Activated CD4-positive, alpha-beta T cell treated with anti-CD3 and anti-CD28 coated beads for 36 hours (primary cell): ENCODE data around the gene FUT3. TPM values are rescaled to one million over a fixed set of nuclear protein-coding genes. Genes with fewer than 3 reads are reported as not detected.

Experiments
- ATAC-seq: fragments of 200-7000 bp; cut with Tn5 transposase; one replicate; pipeline ENCODE4 v1.10.0; 2021; ENCODE audit warnings: mild to moderate bottlenecking, moderate library complexity
- CTCF ChIA-PET: fragments of 350-600 bp; sonication (Branson Sonifier 250); formaldehyde crosslinking; loops from one replicate; lab custom pipeline; 2021; ENCODE audit warnings: antibody characterized with exemption; lab: Charles Lee
- POLR2A ChIA-PET: fragments of 350-600 bp; sonication (Branson Sonifier 250); formaldehyde crosslinking; loops from one replicate; lab custom pipeline; 2021; ENCODE audit warnings: antibody characterized with exemption, inconsistent platforms; lab: Charles Lee
- DNase-seq: peaks from one replicate; pipeline ENCODE4 v3.0.0-alpha.2; 2020
- H3K27ac Mint-ChIP-seq: one replicate; pipeline ENCODE4 v1.8.0; 2021; ENCODE audit warnings: mixed read lengths
- H3K27me3 Mint-ChIP-seq: one replicate; pipeline ENCODE4 v1.8.0; 2021; ENCODE audit warnings: mixed read lengths
- H3K36me3 Mint-ChIP-seq: one replicate; pipeline ENCODE4 v1.8.0; 2021; ENCODE audit warnings: low read depth, mixed read lengths
- H3K4me1 Mint-ChIP-seq: one replicate; pipeline ENCODE4 v1.8.0; 2021; ENCODE audit warnings: mixed read lengths
- H3K4me3 Mint-ChIP-seq: one replicate; pipeline ENCODE4 v1.8.0; 2021; ENCODE audit warnings: mild to moderate bottlenecking, moderate library complexity, mixed read lengths
- H3K9me3 Mint-ChIP-seq: one replicate; pipeline ENCODE4 v1.8.0; 2021; ENCODE audit warnings: low read depth, mixed read lengths
- intact Hi-C, 2 experiments: fragments of 100-400 bp; cut with DNase I in 1 of 2; cut with micrococcal nuclease in 1 of 2; formaldehyde crosslinking; loops; one replicate each; pipeline versions ENCODE4 v1.14.2 to v1.15.1; 2022 to 2024; cut with DNase I, micrococcal nuclease
- total RNA-seq, 2 experiments: library from RNA; stranded (reverse); gene quantifications; one replicate each; pipeline ENCODE4 v1.2.3, GENCODE V29; 2021

Gene FUT3
- total RNA-seq, 2 experiments from 2014 or later: not detected

DNA sequence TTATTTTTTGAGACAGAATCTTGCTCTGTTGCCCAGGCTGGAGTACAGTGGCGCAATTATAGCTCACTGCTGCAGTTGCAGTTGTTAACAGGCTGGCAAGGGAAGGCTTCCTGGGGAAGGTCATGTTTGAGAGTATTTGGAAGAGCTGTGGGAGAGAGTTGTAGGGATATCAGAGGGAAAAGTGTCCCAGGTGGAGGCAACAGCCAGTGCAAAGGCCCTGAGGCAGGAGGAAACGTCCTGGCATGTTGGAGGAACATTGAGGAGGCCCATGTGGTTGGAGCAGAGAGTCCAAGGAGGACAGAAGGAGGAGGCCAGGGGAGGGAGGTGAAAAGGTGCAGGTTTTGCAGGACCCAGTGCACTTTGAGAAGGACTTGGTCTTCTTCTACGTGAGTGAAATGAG is 58.1 kb downstream of the FUT3 start:
- no peak for DNase-seq
- peaks cover 13% of the 10 kb centered on the region for H3K36me3 Mint-ChIP-seq
- intact Hi-C loops: no loop called here
- H3K9me3 Mint-ChIP-seq: no peaks in the 10 kb centered on the region
- H3K4me3 Mint-ChIP-seq: no peak overlapping the region
- H3K27me3 Mint-ChIP-seq: no peaks in the 10 kb centered on the region
- no peak overlapping the region for H3K27ac Mint-ChIP-seq
- H3K4me1 Mint-ChIP-seq: peaks cover 13% of the 10 kb centered on the region
- POLR2A ChIA-PET: no interaction called here
- no peak for ATAC-seq
- CTCF ChIA-PET: interaction anchor here (0.7 to 3.8 kb wide), 6 partner anchors 11 to 102 kb away, joined by 3 to 37 read pairs (median 3); partner anchors contain the start of gene NRTN

Other genes with a start within 250 kb of the FUT3 start
- 10 to 100 TPM; 65.0 to 78.6 TPM for gene SAFB2, start 228.7 kb downstream of the FUT3 start, total RNA-seq
- gene SAFB, start 228.4 kb downstream of the FUT3 start, total RNA-seq: 100 to 1,000 TPM; 100 to 118 TPM
- 10 to 100 TPM; 50.9 to 52.1 TPM for gene MICOS13, start 170.9 kb downstream of the FUT3 start, total RNA-seq
- gene HSD11B1L, start 170.4 kb downstream of the FUT3 start, total RNA-seq: 1 to 10 TPM; 2.0 to 3.2 TPM
- gene RPL36, start 161.2 kb downstream of the FUT3 start, total RNA-seq: 1,000 to 10,000 TPM; 1,452 to 1,530 TPM
- gene LONP1, start 131.3 kb downstream of the FUT3 start, total RNA-seq: 100 to 1,000 TPM; 287 to 315 TPM
- not detected for gene CATSPERD, start 130.8 kb downstream of the FUT3 start, total RNA-seq
- gene PRR22, start 66.7 kb downstream of the FUT3 start, total RNA-seq: 1 to 10 TPM; 5.3 to 5.4 TPM
- 10 to 100 TPM; 59.4 to 63.9 TPM for gene DUS3L, start 60.3 kb downstream of the FUT3 start, total RNA-seq
- under 1 TPM; 0.21 to 0.32 TPM for gene NRTN, start 46.4 kb downstream of the FUT3 start, total RNA-seq
- not detected for gene FUT6, start 11.7 kb downstream of the FUT3 start, total RNA-seq
- gene FUT5, start 19.1 kb upstream of the FUT3 start, total RNA-seq: under 1 TPM in 1 of 2 experiments, not detected in 1; 0.09 TPM
- 100 to 1,000 TPM; 175 to 213 TPM for gene NDUFA11, start 52.3 kb upstream of the FUT3 start, total RNA-seq
- gene VMAC, start 53.4 kb upstream of the FUT3 start, total RNA-seq: 1 to 10 TPM; 2.3 to 2.8 TPM
- 1 to 10 TPM; 2.2 to 2.7 TPM for gene CAPS, start 62.8 kb upstream of the FUT3 start, total RNA-seq
- 100 to 1,000 TPM in 1 of 2 experiments, 10 to 100 TPM in 1; 85.5 to 103 TPM for gene RANBP3, start 126.7 kb upstream of the FUT3 start, total RNA-seq